DND-41 (cell line): Measurements from ENCODE around the gene DMKN.
A peak's percentile ranks its signal among the peaks of the same experiment; 100 is the strongest.

ENCODE experiments used
- ATAC-seq: fragments of 200-7000 bp; cut with Tn5 transposase; 3 replicates; pipeline ENCODE4 v1.9.1; 2021; ENCODE audit warnings: low read depth; ENCODE audit not compliant: insufficient read depth
- DNase-seq: peaks from one replicate; pipeline ENCODE4 v3.0.0-alpha.2; 2020
- H2AFZ ChIP-seq: 2 replicates; pipeline ENCODE4 v1.6.0; 2012; ENCODE audit warnings: low read depth, low read length
- H3K27ac ChIP-seq: 2 replicates; pipeline ENCODE4 v1.5.1; 2012; ENCODE audit warnings: low read length, inconsistent platforms
- H3K27me3 ChIP-seq: fragments of 200-600 bp; sonication (generic); 2 replicates; pipeline ENCODE4 v1.6.0; 2012; ENCODE audit warnings: low read length, mild to moderate bottlenecking, inconsistent platforms; ENCODE audit not compliant: insufficient read depth, poor library complexity
- H3K36me3 ChIP-seq: 2 replicates; pipeline ENCODE4 v1.5.1; 2012; ENCODE audit warnings: low read length, inconsistent platforms; ENCODE audit not compliant: insufficient read depth
- H3K4me1 ChIP-seq: 2 replicates; pipeline ENCODE4 v1.5.1; 2012; ENCODE audit warnings: mild to moderate bottlenecking, low read length; ENCODE audit not compliant: insufficient read depth
- H3K4me2 ChIP-seq: 2 replicates; pipeline ENCODE4 v1.6.0; 2012; ENCODE audit warnings: mild to moderate bottlenecking, moderate library complexity, low read length, inconsistent platforms; ENCODE audit not compliant: insufficient read depth
- H3K4me3 ChIP-seq, 2 experiments: fragments of 200-600 bp in 1 of 2; shearing (Covaris generic) in 1 of 2; 2 replicates each; pipeline ENCODE4 v1.5.1; 2012 to 2016; ENCODE audit warnings: inconsistent platforms in 2 of 2, low read length in 2 of 2, mild to moderate bottlenecking in 2 of 2, low read depth in 1 of 2, moderate library complexity in 1 of 2
- H3K79me2 ChIP-seq: 2 replicates; pipeline ENCODE4 v1.6.0; 2012; ENCODE audit warnings: low read length, inconsistent platforms; ENCODE audit not compliant: insufficient read depth
- H3K9ac ChIP-seq: 2 replicates; pipeline ENCODE4 v1.6.0; 2012; ENCODE audit warnings: low read depth, mild to moderate bottlenecking, inconsistent platforms, low read length, moderate library complexity
- H3K9me3 ChIP-seq: 2 replicates; pipeline ENCODE4 v1.5.1; 2012; ENCODE audit warnings: low read length, moderate library complexity, mild to moderate bottlenecking, inconsistent platforms; ENCODE audit not compliant: insufficient read depth, severe bottlenecking
- H4K20me1 ChIP-seq: 2 replicates; pipeline ENCODE4 v1.6.0; 2012; ENCODE audit warnings: low read length; ENCODE audit not compliant: insufficient read depth
- EZH2 ChIP-seq: IDR thresholded peaks from 3 replicates; pipeline ENCODE4 v1.6.1; 2012; ENCODE audit warnings: borderline replicate concordance, low read depth, mild to moderate bottlenecking, moderate library complexity, low read length, inconsistent platforms; ENCODE audit not compliant: severe bottlenecking
- TF ChIP-seq, protein P1 (sequence below): IDR thresholded peaks from 2 replicates; pipeline ENCODE4 v1.5.1; 2012; ENCODE audit warnings: borderline replicate concordance, low read length, moderate library complexity, mild to moderate bottlenecking; ENCODE audit not compliant: poor library complexity, severe bottlenecking; ENCODE audit errors: extremely low read depth

Gene DMKN

DNA sequence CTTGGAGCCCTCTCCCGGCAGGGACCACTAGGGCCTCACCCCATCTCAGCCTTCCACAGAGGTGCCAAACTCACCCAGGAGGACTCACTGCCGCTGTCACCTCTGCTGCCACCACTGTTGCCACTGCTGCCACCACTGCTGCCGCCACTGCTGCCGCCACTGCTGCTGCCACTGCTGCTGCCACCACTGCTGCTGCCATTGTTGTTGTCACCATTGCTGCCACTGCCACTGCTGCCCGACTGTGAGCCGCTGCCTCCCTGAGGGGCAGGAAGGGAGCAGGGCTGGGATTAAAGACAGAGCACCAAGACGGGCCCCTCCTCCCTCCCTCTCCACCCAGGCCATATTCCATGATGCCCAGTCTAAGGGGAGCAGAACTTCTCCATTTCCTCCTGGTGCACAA lies 2.1 kb downstream of the DMKN start:
- Histone ChIP-seq H4K20me1 (no peaks in the 10 kb centered on the region; the same call in 1 of the 2 replicates), H3K4me2 (no peak overlapping the region), H3K4me3 (no peak overlapping the region), H3K9ac (no peak overlapping the region), H3K4me1 (no peaks in the 10 kb centered on the region), H3K27ac (no peak overlapping the region), H3K27me3 (peaks cover 36% of the 10 kb centered on the region), H3K9me3 (no peaks in the 10 kb centered on the region), H3K79me2 (no peaks in the 10 kb centered on the region), H2AFZ (no peak overlapping the region), H3K36me3 (no peaks in the 10 kb centered on the region)
- ATAC-seq (no peak), DNase-seq (no peak)
- TF ChIP-seq, protein P1, sequence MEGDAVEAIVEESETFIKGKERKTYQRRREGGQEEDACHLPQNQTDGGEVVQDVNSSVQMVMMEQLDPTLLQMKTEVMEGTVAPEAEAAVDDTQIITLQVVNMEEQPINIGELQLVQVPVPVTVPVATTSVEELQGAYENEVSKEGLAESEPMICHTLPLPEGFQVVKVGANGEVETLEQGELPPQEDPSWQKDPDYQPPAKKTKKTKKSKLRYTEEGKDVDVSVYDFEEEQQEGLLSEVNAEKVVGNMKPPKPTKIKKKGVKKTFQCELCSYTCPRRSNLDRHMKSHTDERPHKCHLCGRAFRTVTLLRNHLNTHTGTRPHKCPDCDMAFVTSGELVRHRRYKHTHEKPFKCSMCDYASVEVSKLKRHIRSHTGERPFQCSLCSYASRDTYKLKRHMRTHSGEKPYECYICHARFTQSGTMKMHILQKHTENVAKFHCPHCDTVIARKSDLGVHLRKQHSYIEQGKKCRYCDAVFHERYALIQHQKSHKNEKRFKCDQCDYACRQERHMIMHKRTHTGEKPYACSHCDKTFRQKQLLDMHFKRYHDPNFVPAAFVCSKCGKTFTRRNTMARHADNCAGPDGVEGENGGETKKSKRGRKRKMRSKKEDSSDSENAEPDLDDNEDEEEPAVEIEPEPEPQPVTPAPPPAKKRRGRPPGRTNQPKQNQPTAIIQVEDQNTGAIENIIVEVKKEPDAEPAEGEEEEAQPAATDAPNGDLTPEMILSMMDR, result no peak
- no peak for TF ChIP-seq EZH2

DNA sequence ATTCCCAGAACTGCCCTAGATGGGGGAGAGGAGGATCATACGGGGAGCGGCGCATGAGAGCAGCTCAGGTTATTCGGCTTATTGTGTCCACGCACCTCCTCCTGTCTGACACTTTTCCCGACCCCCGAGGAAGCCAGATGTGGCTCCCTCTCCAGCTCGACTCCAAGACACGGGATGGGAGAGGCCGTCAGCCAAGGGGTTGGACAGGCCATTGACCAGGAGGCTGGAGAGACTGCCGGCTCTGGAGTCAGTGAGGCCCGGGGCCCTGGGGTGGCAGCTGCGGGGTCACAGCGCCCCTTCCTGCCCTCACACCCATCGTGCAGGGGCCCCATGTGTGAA lies 2.9 kb downstream of the DMKN start:
- peaks cover 42% of the 10 kb centered on the region for H3K27me3 ChIP-seq
- H3K4me3 ChIP-seq, result no peak overlapping the region
- H3K36me3 ChIP-seq, result no peaks in the 10 kb centered on the region
- H3K4me2 ChIP-seq, result no peak overlapping the region
- no peaks in the 10 kb centered on the region for H3K79me2 ChIP-seq
- no peaks in the 10 kb centered on the region; the same call in 1 of the 2 replicates for H4K20me1 ChIP-seq
- H2AFZ ChIP-seq, result no peak overlapping the region
- ATAC-seq, result no peak
- no peak for DNase-seq
- no peaks in the 10 kb centered on the region for H3K9me3 ChIP-seq
- H3K4me1 ChIP-seq, result no peaks in the 10 kb centered on the region
- no peak overlapping the region for H3K9ac ChIP-seq
- TF ChIP-seq, protein P1, result no peak
- TF ChIP-seq EZH2, result no peak
- H3K27ac ChIP-seq, result no peak overlapping the region

DNA sequence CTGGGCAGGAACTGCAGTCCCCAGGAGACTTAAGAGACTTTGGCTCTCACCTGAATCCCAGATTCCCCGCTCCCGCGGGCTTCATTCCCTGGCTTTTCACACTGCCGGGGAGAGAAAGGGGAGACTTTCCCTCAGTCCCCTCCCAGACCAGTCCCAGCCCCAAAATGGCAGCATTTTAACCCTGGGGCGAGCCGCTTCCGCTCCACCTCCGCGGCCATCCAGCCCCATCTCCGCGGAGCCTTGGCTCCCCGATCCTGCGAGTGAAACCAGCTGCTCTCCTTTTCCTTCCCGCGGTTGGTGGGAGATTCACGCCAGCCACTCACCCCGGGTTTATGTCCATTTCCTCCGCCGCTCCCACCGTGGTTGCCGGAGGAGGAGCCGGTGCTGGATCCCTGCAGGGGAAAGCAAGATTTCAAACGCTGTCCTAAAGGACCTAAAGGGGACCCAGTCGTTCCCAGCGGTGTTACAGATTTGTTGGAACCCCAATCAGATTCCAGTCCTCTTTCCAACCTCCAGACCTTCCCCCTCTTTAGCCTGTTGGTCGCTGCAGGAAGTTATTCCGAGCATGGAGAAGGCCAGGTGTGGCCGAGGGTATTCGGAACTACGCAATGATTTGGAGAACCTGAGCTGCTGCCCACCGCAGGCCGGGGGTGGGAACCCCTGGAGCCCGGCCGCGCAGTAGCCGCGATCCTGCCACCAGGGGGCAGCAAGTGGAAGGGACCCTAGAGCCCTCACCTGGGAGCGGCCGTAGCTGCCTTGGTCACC lies 3.4 kb downstream of the DMKN start:
- peaks cover 45% of the 10 kb centered on the region for H3K27me3 ChIP-seq
- peak; percentile 59 for DNase-seq
- H2AFZ ChIP-seq, result no peak overlapping the region
- H3K4me2 ChIP-seq, result no peak overlapping the region
- H3K9me3 ChIP-seq, result no peaks in the 10 kb centered on the region
- no peaks in the 10 kb centered on the region for H3K36me3 ChIP-seq
- TF ChIP-seq, protein P1, result peak; percentile 91
- no peak for TF ChIP-seq EZH2
- H3K9ac ChIP-seq, result no peak overlapping the region
- H3K27ac ChIP-seq, result no peak overlapping the region
- no peaks in the 10 kb centered on the region for H3K79me2 ChIP-seq
- no peaks in the 10 kb centered on the region for H3K4me1 ChIP-seq
- peak; percentile 84 for ATAC-seq
- H3K4me3 ChIP-seq, result no peak overlapping the region
- H4K20me1 ChIP-seq, result no peaks in the 10 kb centered on the region; the same call in 1 of the 2 replicates
